ENCODE results near the gene NQO1. TPM values are rescaled to one million over a fixed set of nuclear protein-coding genes. Genes with fewer than 3 reads are reported as not detected.
"Not testable (repeated sequence)": the region's sequence is repeated elsewhere in the genome, so short reads cannot be mapped to it uniquely, and the experiment has no call there.

NQO1 gene
- total RNA-seq, 2 experiments from 2014 or later: 0.25 to 0.80 TPM

GRCh38 chr16:69761983-69762813 lies 35.8 kb upstream of the NQO1 start, which contains the start of gene WWP2:
Gene WWP2 (plus strand): TSS chr16:69762332. CDS start chr16:69787011, 24,679 bp downstream.
- H3K4me3 ChIP-seq (ENCODE audit: low read length): peak within 1 kb of the TSS; percentile 98
- no peaks in the 10 kb centered on the region for H3K27me3 ChIP-seq (ENCODE audit: control insufficient read depth in 1 of 2, insufficient read depth in 2 of 2, low read length in 2 of 2)
- peak within 1 kb of the TSS; percentile 89 to 92 for H3K27ac ChIP-seq (ENCODE audit: low read depth in 1 of 2, low read length in 2 of 2)
- H3K9me3 ChIP-seq (ENCODE audit: control insufficient read depth in 1 of 2, insufficient read depth in 1 of 2, low read length in 2 of 2): no peaks in the 10 kb centered on the region
- no peak for TF ChIP-seq CTCF (IDR thresholded peaks at IDR 0.05)
- intact Hi-C loops (cut with DNase I, micrococcal nuclease): loop anchor here (2.0 to 5.0 kb wide), 4 partner anchors 195 to 451 kb away; partner anchors contain the start of genes NFAT5 (in 2 of the 2) and VPS4A (in 1 of the 2)
- peak; percentile 55 to 93 (median 74) for DNase-seq
- H3K27me3 Mint-ChIP-seq: no peaks in the 10 kb centered on the region
- ChIA-PET POLR2A (interaction anchor here (0.6 to 2.4 kb wide), 15 partner anchors 8 to 761 kb away, joined by 3 to 38 read pairs (median 3); partner anchors contain the start of genes AARS1, COG4, CYB5B and DDX19A), CTCF (interaction anchor here (1.2 to 3.6 kb wide), 2 partner anchors 7 to 9 kb away, joined by 4 to 17 read pairs; partner anchors contain the start of gene NOB1)
- peak; percentile 72 for ATAC-seq (ENCODE audit: poor library complexity)
- peak within 1 kb of the TSS; percentile 98 for H3K27ac Mint-ChIP-seq
- peak within 1 kb of the TSS; percentile 93 for H3K4me3 Mint-ChIP-seq
- H3K4me1 ChIP-seq (ENCODE audit: insufficient read depth, low read length): peaks cover 20% of the 10 kb centered on the region
- peaks cover 34% of the 10 kb centered on the region for H3K4me1 Mint-ChIP-seq (ENCODE audit: low read depth)
- peaks cover 23% of the 10 kb centered on the region for H3K36me3 Mint-ChIP-seq (ENCODE audit: low read depth)
- no peaks in the 10 kb centered on the region for H3K9me3 Mint-ChIP-seq
- no peaks in the 10 kb centered on the region for H3K36me3 ChIP-seq (ENCODE audit: insufficient read depth, low read length)

GRCh38 chr16:69757375-69757774 lies 31.0 kb upstream of the NQO1 start:
- H3K4me3 Mint-ChIP-seq; H3K9me3 ChIP-seq (ENCODE audit: control insufficient read depth in 1 of 2, insufficient read depth in 1 of 2, low read length in 2 of 2); H3K27me3 Mint-ChIP-seq; DNase-seq; H3K27ac Mint-ChIP-seq; H3K4me3 ChIP-seq (ENCODE audit: low read length); H3K9me3 Mint-ChIP-seq; H3K27me3 ChIP-seq (ENCODE audit: control insufficient read depth in 1 of 2, insufficient read depth in 2 of 2, low read length in 2 of 2); H3K27ac ChIP-seq (ENCODE audit: low read depth in 1 of 2, low read length in 2 of 2); CTCF ChIA-PET; H3K36me3 ChIP-seq (ENCODE audit: insufficient read depth, low read length); POLR2A ChIA-PET; ATAC-seq (ENCODE audit: poor library complexity): not testable (repeated sequence)
- peaks cover 19% of the 10 kb centered on the region for H3K36me3 Mint-ChIP-seq (ENCODE audit: low read depth)
- intact Hi-C loops (cut with DNase I, micrococcal nuclease): loop anchor here in 1 of 2 experiments (10.0 kb wide), 1 partner anchor 333 kb away; the partner anchor contains the start of gene CYB5B
- H3K4me1 Mint-ChIP-seq (ENCODE audit: low read depth): peaks cover 37% of the 10 kb centered on the region
- H3K4me1 ChIP-seq (ENCODE audit: insufficient read depth, low read length): peaks cover 36% of the 10 kb centered on the region

- H3K27ac Mint-ChIP-seq: no peak overlapping the region
- no peaks in the 10 kb centered on the region for H3K9me3 Mint-ChIP-seq
- ChIA-PET CTCF (no interaction called here), POLR2A (no interaction called here)
- peaks cover 21% of the 10 kb centered on the region for H3K36me3 Mint-ChIP-seq (ENCODE audit: low read depth)
- H3K4me3 ChIP-seq (ENCODE audit: low read length): no peak overlapping the region
- TF ChIP-seq CTCF (IDR thresholded peaks at IDR 0.05): no peak
- no peak for ATAC-seq (ENCODE audit: poor library complexity)
- H3K27me3 Mint-ChIP-seq: no peaks in the 10 kb centered on the region
- peaks cover 33% of the 10 kb centered on the region for H3K4me1 ChIP-seq (ENCODE audit: insufficient read depth, low read length)
- peaks cover 39% of the 10 kb centered on the region for H3K4me1 Mint-ChIP-seq (ENCODE audit: low read depth)
- H3K4me3 Mint-ChIP-seq: peak overlapping the region; percentile 55
- intact Hi-C loops (cut with DNase I, micrococcal nuclease): loop anchor here in 1 of 2 experiments (10.0 kb wide), 1 partner anchor 332 kb away; the partner anchor contains the start of gene CYB5B
- H3K27ac ChIP-seq (ENCODE audit: low read depth in 1 of 2, low read length in 2 of 2): no peak overlapping the region
- H3K27me3 ChIP-seq (ENCODE audit: control insufficient read depth in 1 of 2, insufficient read depth in 2 of 2, low read length in 2 of 2): no peaks in the 10 kb centered on the region
- no peak for DNase-seq
- peaks cover 5% of the 10 kb centered on the region for H3K36me3 ChIP-seq (ENCODE audit: insufficient read depth, low read length)
- no peaks in the 10 kb centered on the region for H3K9me3 ChIP-seq (ENCODE audit: control insufficient read depth in 1 of 2, insufficient read depth in 1 of 2, low read length in 2 of 2)
These were observed 30.3 kb upstream of the NQO1 start for GRCh38 chr16:69756705-69757104.
